Aorta (tissue), 5 donors: ENCODE results near the gene SLC35F3. TPM values are rescaled to one million over a fixed set of nuclear protein-coding genes. Genes with fewer than 3 reads are reported as not detected.
"Not testable (repeated sequence)": the region's sequence is repeated elsewhere in the genome, so short reads cannot be mapped to it uniquely, and the experiment has no call there.

ENCODE experiments used
- ATAC-seq: fragments of 200-7000 bp; cut with Tn5 transposase; one replicate; pipeline ENCODE4 v1.9.1; 2022; ENCODE audit warnings: moderate library complexity; ENCODE audit not compliant: low FRiP score
- DNase-seq, 2 donors: peaks; one replicate each; pipeline ENCODE4 v3.0.0-alpha.2; 2020
- H3K27ac ChIP-seq, 2 donors: one replicate each; pipeline ENCODE4 v1.5.1; 2013; ENCODE audit warnings: low read length in 2 of 2, mild to moderate bottlenecking in 2 of 2, moderate library complexity in 2 of 2, control low read depth in 1 of 2, inconsistent platforms in 1 of 2, low read depth in 1 of 2
- H3K27me3 ChIP-seq, 2 donors: one replicate each; pipeline ENCODE4 v1.6.1; 2013; ENCODE audit warnings: control low read depth in 1 of 2, low read length in 1 of 2, mild to moderate bottlenecking in 1 of 2, moderate library complexity in 1 of 2; ENCODE audit not compliant: insufficient read depth in 2 of 2, control insufficient read depth in 1 of 2
- H3K36me3 ChIP-seq, 2 donors: one replicate each; pipeline ENCODE4 v1.6.1; 2013; ENCODE audit warnings: control low read depth in 1 of 2, low read length in 1 of 2, mild to moderate bottlenecking in 1 of 2; ENCODE audit not compliant: insufficient read depth in 2 of 2, control insufficient read depth in 1 of 2
- H3K4me1 ChIP-seq, 2 donors: one replicate each; pipeline ENCODE4 v1.6.1; 2013; ENCODE audit warnings: low read length in 2 of 2, control low read depth in 1 of 2, mild to moderate bottlenecking in 1 of 2, moderate library complexity in 1 of 2; ENCODE audit not compliant: insufficient read depth in 2 of 2, control insufficient read depth in 1 of 2
- H3K4me3 ChIP-seq, 2 donors: one replicate each; pipeline ENCODE4 v1.5.1; 2013; ENCODE audit warnings: low read length in 2 of 2, control low read depth in 1 of 2, mild to moderate bottlenecking in 1 of 2
- H3K9me3 ChIP-seq: one replicate; pipeline ENCODE4 v1.6.1; 2013; ENCODE audit warnings: mild to moderate bottlenecking, low read length; ENCODE audit not compliant: control insufficient read depth
- WGBS, 2 donors: extraction: QIAGEN DNeasy Blood & Tissue Kit; methylation state at CpG; one replicate each; pipeline ENCODE4 v1.1.7; 2013; 5-methylcytosine and 5-hydroxymethylcytosine counted together
- intact Hi-C, 2 donors: fragments of 100-400 bp; cut with DNase I; formaldehyde crosslinking; loops; one replicate each; pipeline versions ENCODE4 v1.14.2 to v1.15.0; 2022
- polyA plus RNA-seq, 2 donors: library from polyadenylated mRNA; stranded (reverse); fragments of 200-250 nt; gene quantifications; one replicate each; pipeline ENCODE4 v1.2.3, GENCODE V29; 2013
- total RNA-seq, 2 donors: library from RNA; stranded (reverse); fragmentation: NEBNext Ultra II Directional; extraction: Animal tissue kit (Norgen Biotek cat#: 25700); gene quantifications; one replicate each; pipeline ENCODE4 v1.2.1, GENCODE V29; 2021
- donor health status: healthy with polysubstance abuse.
- donor health status: Bipolar disorder and iron deficiency.
- donor health status: DM: no; HTN: no; CAD: no.
- donor health status: DM: no; HTN: no; CAD: no.
- donor health status: DM: yes; HTN: yes; CAD: no.

Gene SLC35F3
- total and polyA plus RNA-seq, 4 donors, result 0.12 TPM; not detected in 3

GRCh38 chr1:234148816-234149215 lies 244.3 kb downstream of the SLC35F3 start:
- Histone ChIP-seq H3K27ac (no peak overlapping the region), H3K27me3 (peaks cover 0 to 2% of the 10 kb centered on the region in 2 donors), H3K36me3 (no peaks in the 10 kb centered on the region), H3K9me3 (no peaks in the 10 kb centered on the region), H3K4me1 (no peaks in the 10 kb centered on the region), H3K4me3 (no peak overlapping the region)
- intact Hi-C loops, result no loop called here
- DNase-seq (no peak), ATAC-seq (no peak)
- 91% methylated on average over 1 of the region's 1 CpG for WGBS, 2 donors

GRCh38 chr1:234149217-234149616 lies 244.7 kb downstream of the SLC35F3 start:
- Histone ChIP-seq H3K27me3 (peaks cover 0 to 2% of the 10 kb centered on the region in 2 donors), H3K4me3 (no peak overlapping the region), H3K27ac (no peak overlapping the region), H3K36me3 (no peaks in the 10 kb centered on the region), H3K4me1 (no peaks in the 10 kb centered on the region), H3K9me3 (no peaks in the 10 kb centered on the region)
- intact Hi-C loops, result no loop called here
- 88 to 90% methylated on average over 3 of the region's 3 CpGs for WGBS, 2 donors
- no peak for ATAC-seq
- DNase-seq, result no peak

- intact Hi-C loops, result no loop called here
- no peak for ATAC-seq
- WGBS, 2 donors, result 75 to 81% methylated on average over 2 of the region's 2 CpGs
These were observed 246.4 kb downstream of the SLC35F3 start for GRCh38 chr1:234150892-234151291.

GRCh38 chr1:234152344-234152743 lies 247.9 kb downstream of the SLC35F3 start:
- H3K27me3 ChIP-seq, intact Hi-C loops, ATAC-seq: not testable (repeated sequence)

More at GRCh38 chr1:234150892-234151291, 246.4 kb downstream of the SLC35F3 start:
- no peak overlapping the region for H3K27ac ChIP-seq
- H3K4me1 ChIP-seq, result no peaks in the 10 kb centered on the region
- H3K27me3 ChIP-seq, result peaks cover 0 to 2% of the 10 kb centered on the region in 2 donors
- DNase-seq, result no peak
- H3K9me3 ChIP-seq, result no peaks in the 10 kb centered on the region
- H3K4me3 ChIP-seq, result no peak overlapping the region
- H3K36me3 ChIP-seq, result no peaks in the 10 kb centered on the region

GRCh38 chr1:234154320-234155251 lies 250.1 kb downstream of the SLC35F3 start:
- no peak for DNase-seq
- WGBS, 2 donors, result 38% methylated on average over 7 of the region's 7 CpGs
- Histone ChIP-seq H3K36me3 (no peaks in the 10 kb centered on the region), H3K4me1 (no peaks in the 10 kb centered on the region), H3K4me3 (no peak overlapping the region), H3K9me3 (no peaks in the 10 kb centered on the region), H3K27ac (no peak overlapping the region), H3K27me3 (peaks cover 0 to 2% of the 10 kb centered on the region in 2 donors)
- ATAC-seq, result no peak
- intact Hi-C loops, result loop anchor here in 1 of 2 donors (2.0 kb wide), 1 partner anchor 172 kb away; no protein-coding TSS in a partner anchor

More at GRCh38 chr1:234152344-234152743, 247.9 kb downstream of the SLC35F3 start:
- DNase-seq, H3K4me1 ChIP-seq, H3K9me3 ChIP-seq, H3K27ac ChIP-seq, H3K4me3 ChIP-seq, H3K36me3 ChIP-seq: not testable (repeated sequence)
- 83 to 89% methylated on average over 4 of the region's 4 CpGs for WGBS, 2 donors

GRCh38 chr1:234162661-234163060 lies 258.2 kb downstream of the SLC35F3 start:
- Histone ChIP-seq H3K4me1 (no peaks in the 10 kb centered on the region), H3K36me3 (no peaks in the 10 kb centered on the region), H3K9me3 (no peaks in the 10 kb centered on the region), H3K4me3 (no peak overlapping the region), H3K27ac (no peak overlapping the region), H3K27me3 (no peaks in the 10 kb centered on the region)
- ATAC-seq (no peak), DNase-seq (no peak)
- intact Hi-C loops, result no loop called here

GRCh38 chr1:234163267-234163919 lies 258.9 kb downstream of the SLC35F3 start:
- 47 to 48% methylated on average over 6 of the region's 6 CpGs for WGBS, 2 donors
- DNase-seq (no peak), ATAC-seq (no peak)
- no peaks in the 10 kb centered on the region for H3K4me1 ChIP-seq
- intact Hi-C loops, result no loop called here
- H3K27ac ChIP-seq, result no peak overlapping the region
- H3K9me3 ChIP-seq, result no peaks in the 10 kb centered on the region
- H3K36me3 ChIP-seq, result no peaks in the 10 kb centered on the region
- H3K4me3 ChIP-seq, result no peak overlapping the region
- H3K27me3 ChIP-seq, result no peaks in the 10 kb centered on the region

GRCh38 chr1:234164098-234164709 lies 259.7 kb downstream of the SLC35F3 start:
- H3K4me1 ChIP-seq, result no peaks in the 10 kb centered on the region
- intact Hi-C loops, result no loop called here

More at GRCh38 chr1:234164098-234164709, 259.7 kb downstream of the SLC35F3 start:
- H3K27ac ChIP-seq, result no peak overlapping the region
- ATAC-seq, result no peak
- DNase-seq, result no peak
- no peaks in the 10 kb centered on the region for H3K9me3 ChIP-seq
- no peak overlapping the region for H3K4me3 ChIP-seq
- 52 to 55% methylated on average over 5 of the region's 5 CpGs for WGBS, 2 donors
- H3K27me3 ChIP-seq, result no peaks in the 10 kb centered on the region
- H3K36me3 ChIP-seq, result no peaks in the 10 kb centered on the region
